Transverse colon (tissue), 4 donors: ENCODE results near the gene BYSL. TPM values are rescaled to one million over a fixed set of nuclear protein-coding genes. Genes with fewer than 3 reads are reported as not detected.

Experiments
- DNase-seq: peaks from one replicate; pipeline ENCODE4 v3.0.0-alpha.2; 2019
- H3K27ac ChIP-seq, 4 donors: fragments of 200-600 bp; sonication (generic); 2 replicates each; pipeline ENCODE4 v1.5.1; 2016 to 2018; ENCODE audit warnings: inconsistent platforms in 4 of 4
- H3K27me3 ChIP-seq: fragments of 200-600 bp; sonication (generic); 2 replicates; pipeline ENCODE4 v1.5.1; 2017; ENCODE audit warnings: inconsistent platforms
- H3K36me3 ChIP-seq, 4 donors: fragments of 200-600 bp; sonication (generic); 2 replicates each; pipeline ENCODE4 v1.5.1; 2017 to 2019; ENCODE audit warnings: inconsistent platforms in 4 of 4
- H3K4me1 ChIP-seq, 4 donors: fragments of 200-600 bp; sonication (generic); 2 replicates each; pipeline ENCODE4 v1.5.1; 2017 to 2020; ENCODE audit warnings: inconsistent platforms in 4 of 4
- H3K4me3 ChIP-seq, 4 donors: fragments of 200-600 bp; sonication (generic); 1 replicate in 1 of 4; 2 replicates in 3 of 4; pipeline versions ENCODE4 v1.5.1 to v1.6.1; 2017 to 2019; ENCODE audit warnings: inconsistent platforms in 4 of 4
- H3K9me3 ChIP-seq, 2 donors: fragments of 200-600 bp; sonication (generic); 2 replicates each; pipeline ENCODE4 v1.5.1; 2017 to 2019; ENCODE audit warnings: inconsistent platforms in 2 of 2
- CTCF ChIP-seq, 5 experiments: fragments of 200-600 bp in 3 of 5; fragments of 450-650 bp in 2 of 5; sonication (generic) in 3 of 5; IDR thresholded peaks; 1 replicate in 2 of 5; 2 replicates in 3 of 5; pipeline ENCODE4 v1.5.1; 2016 to 2017; ENCODE audit warnings: antibody characterized with exemption in 5 of 5, inconsistent platforms in 3 of 5, mild to moderate bottlenecking in 2 of 5, moderate library complexity in 1 of 5
- EP300 ChIP-seq: sonication (generic); formaldehyde crosslinking; IDR thresholded peaks from one replicate; pipeline ENCODE4 v1.6.1; 2017; ENCODE audit warnings: antibody characterized with exemption, low read depth
- POLR2A ChIP-seq: fragments of 450-650 bp; IDR thresholded peaks from one replicate; pipeline ENCODE4 v1.6.1; 2016; ENCODE audit warnings: antibody characterized with exemption, mild to moderate bottlenecking, moderate library complexity
- POLR2AphosphoS5 ChIP-seq, 3 donors: sonication (generic); formaldehyde crosslinking; IDR thresholded peaks; one replicate each; pipeline ENCODE4 v1.6.1; 2016; ENCODE audit warnings: antibody characterized with exemption in 3 of 3
- WGBS, 2 donors: methylation state at CpG; one replicate each; pipeline ENCODE4 v1.1.5; 2018; ENCODE audit warnings: low coverage in 1 of 2; 5-methylcytosine and 5-hydroxymethylcytosine counted together
- in situ Hi-C, 4 donors: fragments of 200-750 bp; cut with MboI; loops; one replicate each; pipeline versions ENCODE4 v1.15.0 to v1.15.1; 2017; ENCODE audit warnings: low sequenced_read_pairs in 3 of 4, low pct_ligation_motif_present in 1 of 4, low pct_unique_long_range_greater_than_20kb in 1 of 4
- intact Hi-C: fragments of 100-400 bp; cut with DNase I; formaldehyde crosslinking; loops from one replicate; pipeline ENCODE4 v1.15.1; 2023; ENCODE audit warnings: low total_unique reads
- total RNA-seq, 4 donors: library from RNA; depleted of rRNA; stranded (reverse); fragments of >200 nt; gene quantifications; one replicate each; pipeline ENCODE4 v1.1.0, GENCODE V29; 2016

Gene BYSL
- total RNA-seq, 4 donors from 2014 or later = 3.4 to 5.9 (median 5.2) TPM

GRCh38 chr6:41960028-41960427 is 38.7 kb downstream of the BYSL start:
- Histone ChIP-seq H3K36me3 (no peaks in the 10 kb centered on the region), H3K9me3 (no peaks in the 10 kb centered on the region), H3K27ac (no peak overlapping the region), H3K4me3 (no peak overlapping the region), H3K27me3 (no peaks in the 10 kb centered on the region), H3K4me1 (no peaks in the 10 kb centered on the region)
- intact Hi-C loops (no loop called here), in situ Hi-C loops (no loop called here)
- TF ChIP-seq POLR2A (no peak), POLR2AphosphoS5 (IDR thresholded peaks at IDR 0.05) (no peak), CTCF (IDR thresholded peaks at IDR 0.05) (no peak), EP300 (no peak)
- DNase-seq = no peak
- WGBS, 2 donors = 92 to 94% methylated on average over 4 of the region's 4 CpGs

GRCh38 chr6:41963371-41963770 is 42.1 kb downstream of the BYSL start:
- TF ChIP-seq EP300 (no peak), CTCF (IDR thresholded peaks at IDR 0.05) (no peak), POLR2A (no peak), POLR2AphosphoS5 (IDR thresholded peaks at IDR 0.05) (no peak)
- in situ Hi-C loops = no loop called here
- H3K4me1 ChIP-seq = no peaks in the 10 kb centered on the region

GRCh38 chr6:41964201-41964887 is 43.0 kb downstream of the BYSL start:
- Histone ChIP-seq H3K27me3 (no peaks in the 10 kb centered on the region), H3K27ac (no peak overlapping the region), H3K4me1 (no peaks in the 10 kb centered on the region), H3K9me3 (no peaks in the 10 kb centered on the region), H3K4me3 (no peak overlapping the region), H3K36me3 (no peaks in the 10 kb centered on the region)
- DNase-seq = no peak
- in situ Hi-C loops = no loop called here
- TF ChIP-seq CTCF (IDR thresholded peaks at IDR 0.05) (no peak), POLR2AphosphoS5 (IDR thresholded peaks at IDR 0.05) (no peak), POLR2A (no peak), EP300 (no peak)
- WGBS, 2 donors = 81 to 82% methylated on average over 2 of the region's 2 CpGs
- intact Hi-C loops = no loop called here

More at GRCh38 chr6:41963371-41963770, 42.1 kb downstream of the BYSL start:
- WGBS, 2 donors = 46% methylated on average over 1 of the region's 1 CpG; no CpG with 5 or more reads in 1 of the 2 donors
- no peaks in the 10 kb centered on the region for H3K9me3 ChIP-seq
- intact Hi-C loops = no loop called here
- no peaks in the 10 kb centered on the region for H3K36me3 ChIP-seq
- H3K27ac ChIP-seq = no peak overlapping the region
- DNase-seq = no peak
- no peak overlapping the region for H3K4me3 ChIP-seq
- no peaks in the 10 kb centered on the region for H3K27me3 ChIP-seq

- H3K27ac ChIP-seq = no peak overlapping the region
- intact Hi-C loops = no loop called here
- H3K27me3 ChIP-seq = no peaks in the 10 kb centered on the region
- in situ Hi-C loops = no loop called here
- no peaks in the 10 kb centered on the region for H3K9me3 ChIP-seq
- DNase-seq = no peak
- no peak overlapping the region for H3K4me3 ChIP-seq
- H3K36me3 ChIP-seq = no peaks in the 10 kb centered on the region
- H3K4me1 ChIP-seq = peaks cover 0 to 6% (median 0%) of the 10 kb centered on the region in 4 donors
- 79 to 82% methylated on average over 10 to 11 of the region's 11 CpGs for WGBS, 2 donors
- TF ChIP-seq POLR2AphosphoS5 (IDR thresholded peaks at IDR 0.05) (no peak), CTCF (IDR thresholded peaks at IDR 0.05) (no peak), POLR2A (no peak), EP300 (no peak)
These were observed 44.3 kb downstream of the BYSL start for GRCh38 chr6:41965429-41966213.
